Urothelium cell line (cell line): Measurements from ENCODE around the gene GRIN2C.

ENCODE experiments used
- DNase-seq: peaks from one replicate; pipeline ENCODE4 v3.0.0; 2011; ENCODE audit warnings: low spot score, mixed read lengths
- FAIRE-seq: peaks from 2 replicates; lab custom pipeline; 2011; peaks lifted over from hg19 to GRCh38; lab: Jason Lieb, UNC

GRIN2C gene

DNA sequence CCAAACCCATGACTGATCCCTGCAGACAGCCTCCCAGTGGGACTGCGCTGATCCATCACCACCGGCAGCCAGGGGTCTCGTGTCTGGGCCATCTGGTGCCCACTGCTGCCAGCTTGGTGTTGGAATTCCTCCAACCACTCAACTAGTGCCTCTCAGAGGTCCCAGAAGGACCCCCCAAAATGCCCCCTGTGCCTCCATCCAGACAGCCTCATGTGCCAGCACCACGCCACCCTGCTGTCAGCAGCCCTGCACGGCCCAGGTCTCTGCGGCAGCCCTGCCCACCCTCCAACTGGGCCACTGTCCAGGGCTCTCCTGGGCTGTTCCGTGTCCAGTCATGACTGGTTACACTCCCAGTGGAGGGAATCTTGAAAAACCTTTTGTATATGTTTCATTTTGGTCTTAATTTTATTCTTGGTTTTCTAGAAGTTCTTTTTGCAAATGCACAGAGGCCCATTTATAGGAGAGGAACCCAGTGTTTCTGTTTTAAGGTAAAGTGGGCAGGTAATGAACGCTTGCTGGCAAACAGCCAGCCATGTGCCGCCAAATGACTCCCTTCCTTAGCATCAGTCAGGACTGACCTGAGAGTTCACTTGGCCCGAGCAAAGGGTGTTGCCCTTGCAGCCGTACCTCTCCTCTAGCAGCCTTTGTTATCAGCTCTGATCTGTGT, 34.6 kb downstream of the GRIN2C start:
- FAIRE-seq (no peak), DNase-seq (no peak)

DNA sequence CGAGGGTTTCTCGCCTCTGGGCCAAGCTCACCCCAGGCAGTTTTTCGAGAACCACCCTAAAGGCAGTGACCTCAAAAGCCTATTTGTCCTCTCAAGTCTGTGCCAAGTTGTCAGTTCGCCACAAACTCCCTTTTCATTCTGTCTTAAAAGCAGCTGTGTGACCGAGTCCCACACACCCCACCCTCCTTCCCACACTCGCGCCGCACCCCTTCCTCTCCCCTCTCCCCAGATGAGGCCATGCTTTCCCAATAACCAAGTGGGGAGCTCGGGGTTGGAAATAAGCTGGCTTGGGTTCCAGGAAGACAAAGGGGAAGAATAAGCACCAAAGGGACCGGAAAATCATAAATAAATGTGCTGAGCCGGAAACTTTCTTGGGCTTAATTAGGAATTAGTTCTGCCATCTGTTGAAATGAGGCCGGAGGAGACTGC, 36.7 kb downstream of the GRIN2C start:
- FAIRE-seq = no peak
- no peak for DNase-seq

DNA sequence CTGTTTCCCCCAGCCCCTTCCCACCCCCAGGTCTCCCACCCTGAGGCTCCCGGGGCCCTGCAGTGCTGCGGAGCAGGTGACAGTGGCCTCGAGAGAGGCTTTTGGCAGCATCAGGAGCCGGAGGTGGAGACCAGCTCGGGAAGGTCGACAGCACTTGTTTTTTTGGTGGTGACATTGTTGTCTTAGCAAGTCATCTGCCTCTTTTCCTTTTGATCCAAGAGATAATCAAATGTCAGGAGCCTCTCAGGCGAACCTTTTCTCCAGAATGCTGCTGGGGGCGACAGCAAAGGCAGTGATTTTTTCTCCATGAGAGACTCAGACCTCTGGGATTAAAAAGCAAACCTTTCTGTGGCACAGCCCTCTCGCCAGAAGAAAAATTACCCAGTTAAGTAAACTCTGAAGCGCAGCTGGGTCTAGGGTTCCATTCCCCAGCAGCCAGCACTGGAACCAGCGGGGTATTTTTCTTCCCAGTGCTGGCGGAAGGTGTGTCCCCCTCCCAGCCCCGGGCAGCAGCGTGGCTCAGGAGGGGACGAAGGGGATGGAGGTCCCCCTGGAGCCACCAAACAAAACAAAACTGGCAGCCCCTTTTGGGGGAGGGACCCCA, 37.2 kb downstream of the GRIN2C start:
- DNase-seq = no peak
- FAIRE-seq = no peak

DNA sequence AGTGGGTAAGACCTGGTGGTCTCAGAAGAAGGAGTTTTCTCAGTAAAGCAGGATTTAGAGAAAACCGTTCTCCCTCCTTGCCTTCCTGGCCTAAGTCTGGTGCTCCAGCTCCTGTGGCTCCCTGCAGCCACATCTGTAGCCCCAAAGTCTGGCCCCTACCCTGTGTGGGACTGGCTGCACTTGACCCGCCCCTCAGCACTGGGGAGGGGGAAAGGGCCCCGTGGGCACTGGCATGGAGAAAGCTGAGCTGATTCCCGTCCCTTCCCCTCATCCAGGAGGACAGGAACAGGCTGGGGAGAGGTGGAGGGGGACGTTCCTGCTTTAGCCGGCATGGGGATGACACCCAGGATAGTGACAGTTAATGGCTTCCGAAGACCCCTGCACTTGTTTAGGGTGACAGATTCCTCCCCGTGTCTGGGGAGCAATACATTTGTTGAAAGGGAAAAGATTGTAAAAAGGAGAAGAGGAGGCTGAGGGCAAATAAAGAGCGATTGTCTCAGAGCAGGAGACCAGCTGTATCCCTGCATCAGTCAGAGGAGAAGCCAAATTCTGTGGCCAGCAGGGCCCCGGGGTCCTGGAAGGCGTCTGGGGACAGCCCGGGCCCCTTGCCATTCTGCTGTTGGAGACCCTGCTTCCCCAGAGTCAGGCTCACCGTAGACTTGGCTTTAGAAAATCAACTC, 37.9 kb downstream of the GRIN2C start:
- no peak for FAIRE-seq
- DNase-seq = no peak

DNA sequence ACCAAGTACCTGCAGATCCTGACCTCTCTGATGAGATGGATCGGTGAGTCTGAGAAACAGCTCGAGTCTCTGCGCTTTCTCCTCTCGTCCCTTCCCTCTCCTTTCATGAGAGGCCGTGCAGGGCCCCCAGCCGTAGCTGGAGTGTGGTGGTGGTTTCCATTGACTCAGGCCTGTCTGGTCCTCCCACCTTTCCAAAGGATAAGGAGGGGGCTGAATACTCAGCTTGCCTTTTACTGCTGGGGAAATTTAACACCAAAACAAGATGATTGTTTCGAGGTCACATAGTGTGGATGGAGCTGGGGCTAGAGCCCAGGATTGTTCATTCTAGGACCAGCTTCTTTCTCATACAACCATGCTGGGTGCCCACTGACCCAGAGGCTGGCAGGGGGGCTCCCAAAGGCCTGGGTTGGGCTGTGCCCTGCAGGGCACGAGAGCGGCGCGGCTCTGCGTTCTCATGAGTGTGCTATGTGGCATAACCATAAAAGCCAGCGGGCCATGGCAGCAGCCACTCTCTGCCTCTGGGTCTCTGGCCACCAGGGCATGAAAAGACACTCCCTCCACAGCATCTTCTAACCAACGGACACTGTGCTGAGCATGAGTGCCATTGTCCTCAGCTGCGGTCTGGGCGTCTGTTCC, 39.8 kb downstream of the GRIN2C start:
- FAIRE-seq (no peak), DNase-seq (no peak)

DNA sequence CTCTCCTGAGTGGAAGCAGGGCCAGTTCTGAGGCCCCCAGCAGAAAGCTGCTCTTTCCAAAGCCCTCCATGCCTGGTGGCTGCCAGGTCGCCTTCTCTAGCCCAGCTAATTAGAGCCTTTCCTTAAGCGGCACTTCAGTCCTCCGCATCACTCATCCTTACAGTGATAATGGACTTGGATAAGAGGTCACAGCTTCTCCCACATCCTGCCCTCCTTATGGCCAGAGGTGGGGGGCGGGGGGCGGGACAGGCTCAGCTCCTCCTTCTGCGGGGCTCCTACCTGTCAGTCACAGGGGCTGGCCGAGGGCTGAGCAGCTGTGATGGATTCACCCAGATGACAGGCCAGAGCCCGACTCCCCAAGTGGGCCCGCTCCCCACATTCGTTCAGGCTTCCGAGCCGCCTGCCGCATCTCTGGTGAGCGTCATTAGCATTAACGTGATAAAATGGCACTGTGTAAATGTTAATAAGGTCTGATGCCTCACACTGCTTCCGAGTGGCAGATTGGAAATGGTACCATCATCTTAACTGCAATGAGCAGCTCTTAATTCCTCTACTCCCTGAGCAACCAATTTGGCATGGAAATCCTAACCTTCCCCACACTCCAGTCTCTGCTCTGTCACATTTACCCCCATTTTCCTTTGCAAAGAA, 41.3 kb downstream of the GRIN2C start:
- DNase-seq = no peak
- FAIRE-seq = no peak

DNA sequence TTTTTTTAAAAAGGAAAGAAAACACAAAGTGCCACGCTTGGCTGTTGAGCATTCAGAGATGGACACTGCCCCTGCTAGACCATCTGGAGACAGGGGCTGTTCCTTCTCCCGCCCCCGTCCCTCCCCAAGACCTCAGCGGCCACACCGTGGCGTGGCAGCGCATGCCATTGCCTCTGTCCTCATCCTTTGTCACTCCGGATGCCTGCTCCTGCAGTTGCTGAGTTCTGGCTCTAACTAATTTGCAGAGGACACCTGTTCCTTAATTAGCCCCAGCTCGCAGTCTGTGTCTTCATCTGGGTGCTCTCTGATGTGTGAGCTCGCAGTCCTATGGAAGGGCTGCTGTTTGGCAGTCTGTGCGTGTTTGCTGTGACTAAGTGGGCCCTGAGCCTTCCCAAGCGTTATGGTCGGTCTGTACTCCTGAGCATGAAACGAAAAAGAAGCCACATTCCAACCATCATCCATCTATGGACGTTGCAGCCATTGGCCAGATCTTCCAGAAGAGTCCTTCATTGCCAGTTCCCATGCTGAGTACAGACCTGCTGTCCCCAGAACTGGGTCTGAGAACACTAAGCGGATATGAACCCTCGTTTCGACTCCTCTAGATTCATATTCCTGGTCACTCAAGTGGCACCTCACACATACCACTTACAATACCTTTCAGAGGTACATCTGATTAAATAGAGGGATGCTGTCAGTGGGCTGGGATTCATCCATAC, 42.6 kb downstream of the GRIN2C start:
- DNase-seq (no peak), FAIRE-seq (no peak)

DNA sequence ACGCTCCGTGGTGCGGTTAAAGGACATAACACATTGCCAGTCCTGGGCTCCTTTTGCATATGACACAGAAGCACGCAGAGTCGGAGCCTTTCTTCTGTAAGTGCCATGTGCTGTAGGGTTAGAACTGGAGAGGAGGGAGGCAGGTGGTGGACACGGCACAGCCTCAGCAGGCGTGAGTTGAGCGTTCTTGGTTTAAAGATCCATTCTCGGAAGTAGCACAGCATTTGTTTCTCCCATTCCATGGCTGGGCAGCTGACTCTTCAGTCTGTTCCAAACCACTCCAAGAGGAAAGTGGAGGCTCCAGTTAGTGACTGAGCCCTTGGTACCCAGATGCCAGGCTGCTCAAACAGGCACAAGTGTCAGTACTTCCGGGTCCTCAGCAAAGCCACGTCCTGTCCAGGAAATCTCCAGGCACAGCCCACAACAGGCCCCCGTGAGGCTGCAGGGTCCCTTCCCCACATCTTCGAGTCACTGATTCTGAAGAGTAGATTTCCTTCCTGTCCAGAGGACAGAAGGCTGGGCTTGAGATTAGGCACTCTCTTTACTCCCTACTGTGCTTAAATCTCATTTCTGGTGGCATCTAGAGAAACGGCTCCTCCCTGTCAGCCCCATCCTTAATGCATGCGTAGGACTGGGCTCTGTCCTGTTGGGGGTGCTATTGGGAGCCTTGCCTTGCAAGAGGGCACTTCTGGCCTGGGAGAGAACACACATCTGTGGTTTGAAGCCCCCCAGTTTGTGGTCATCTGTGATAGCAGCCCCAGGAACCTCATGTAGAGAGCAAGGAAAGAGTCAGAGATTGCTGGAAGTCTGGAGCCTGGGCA, 43.9 kb downstream of the GRIN2C start:
- FAIRE-seq (no peak), DNase-seq (no peak)

DNA sequence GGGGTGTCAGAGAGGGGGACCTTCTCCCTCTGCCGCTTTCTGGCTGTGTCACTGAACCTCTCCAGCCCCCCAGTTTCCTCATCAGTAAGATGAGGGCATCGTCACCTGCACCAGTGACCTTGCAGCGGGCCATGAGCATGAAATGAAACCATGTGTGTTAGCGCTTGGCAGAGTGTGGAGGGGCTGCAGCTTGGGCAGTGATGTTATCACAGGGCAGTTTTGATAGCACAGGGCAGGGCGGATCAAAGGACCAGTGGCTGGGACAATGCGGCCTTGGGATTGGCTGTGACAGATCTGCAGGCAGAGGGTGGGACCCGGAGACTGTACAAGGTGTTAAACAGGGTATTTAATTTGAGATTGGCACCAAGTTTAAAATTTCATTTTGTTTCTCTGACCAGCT, 44.6 kb downstream of the GRIN2C start:
- no peak for FAIRE-seq
- DNase-seq = no peak

DNA sequence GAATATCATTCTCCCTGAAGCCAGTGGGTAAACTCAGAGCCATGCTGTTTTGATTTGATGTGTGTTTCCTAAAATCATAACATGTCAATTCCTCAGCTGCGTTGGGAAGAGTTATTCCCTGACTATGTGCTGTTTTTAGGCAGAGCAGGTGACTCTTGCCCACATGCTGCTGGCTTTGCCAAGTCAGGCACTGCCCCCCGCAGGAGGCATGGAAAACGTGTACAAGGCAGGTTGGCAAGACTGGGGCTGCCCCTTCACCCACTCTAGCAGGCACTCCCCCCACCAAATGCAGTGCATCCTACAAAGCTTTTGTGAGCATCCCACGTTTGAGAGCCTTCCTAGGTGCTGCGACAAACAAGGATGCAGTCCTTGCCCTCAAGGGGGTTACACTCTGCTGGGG, 45.2 kb downstream of the GRIN2C start:
- DNase-seq = no peak
- no peak for FAIRE-seq

DNA sequence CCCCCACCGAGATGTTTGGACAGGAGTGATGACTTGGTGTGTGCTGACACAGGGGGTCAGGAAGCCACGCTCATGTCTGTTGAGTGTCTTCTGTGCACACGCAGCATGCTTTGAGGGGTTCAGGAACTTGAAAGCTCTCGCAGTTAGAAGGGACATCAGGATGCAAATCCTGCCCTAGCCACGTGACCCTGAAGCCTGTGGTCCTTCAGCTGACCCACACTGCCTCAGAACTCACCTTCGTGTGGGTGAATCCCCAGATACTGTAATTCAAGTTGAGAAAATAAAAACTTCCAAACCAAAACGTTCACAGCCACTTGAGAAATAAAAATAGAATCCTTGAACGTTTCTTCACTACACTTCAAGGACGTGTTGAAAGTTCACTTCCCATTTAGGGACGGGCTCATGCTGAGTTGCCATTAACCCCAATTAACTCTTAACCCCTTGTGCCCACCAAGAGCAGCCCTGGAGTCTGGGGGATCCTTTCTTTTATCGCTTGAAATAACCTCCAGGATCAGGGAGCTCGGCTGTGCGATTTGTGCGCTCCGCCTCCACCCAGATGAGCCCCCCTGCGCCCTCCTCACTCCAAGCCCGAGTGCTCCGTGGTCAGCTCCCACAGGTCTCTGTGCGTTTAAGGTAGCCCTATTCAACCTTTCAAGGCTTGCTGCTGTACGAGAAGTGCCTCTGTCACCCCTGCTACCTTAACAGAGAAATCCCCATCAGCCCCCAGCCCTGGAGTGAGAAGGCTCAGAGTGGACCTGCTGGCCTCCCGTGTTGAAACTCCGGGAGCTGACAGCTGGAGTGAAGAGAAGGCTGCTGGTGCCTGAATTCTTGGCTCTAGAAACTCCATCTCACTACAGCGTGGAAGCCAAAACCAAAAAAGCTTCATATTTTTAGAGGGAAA, 47.3 kb downstream of the GRIN2C start:
- FAIRE-seq (no peak), DNase-seq (no peak)

DNA sequence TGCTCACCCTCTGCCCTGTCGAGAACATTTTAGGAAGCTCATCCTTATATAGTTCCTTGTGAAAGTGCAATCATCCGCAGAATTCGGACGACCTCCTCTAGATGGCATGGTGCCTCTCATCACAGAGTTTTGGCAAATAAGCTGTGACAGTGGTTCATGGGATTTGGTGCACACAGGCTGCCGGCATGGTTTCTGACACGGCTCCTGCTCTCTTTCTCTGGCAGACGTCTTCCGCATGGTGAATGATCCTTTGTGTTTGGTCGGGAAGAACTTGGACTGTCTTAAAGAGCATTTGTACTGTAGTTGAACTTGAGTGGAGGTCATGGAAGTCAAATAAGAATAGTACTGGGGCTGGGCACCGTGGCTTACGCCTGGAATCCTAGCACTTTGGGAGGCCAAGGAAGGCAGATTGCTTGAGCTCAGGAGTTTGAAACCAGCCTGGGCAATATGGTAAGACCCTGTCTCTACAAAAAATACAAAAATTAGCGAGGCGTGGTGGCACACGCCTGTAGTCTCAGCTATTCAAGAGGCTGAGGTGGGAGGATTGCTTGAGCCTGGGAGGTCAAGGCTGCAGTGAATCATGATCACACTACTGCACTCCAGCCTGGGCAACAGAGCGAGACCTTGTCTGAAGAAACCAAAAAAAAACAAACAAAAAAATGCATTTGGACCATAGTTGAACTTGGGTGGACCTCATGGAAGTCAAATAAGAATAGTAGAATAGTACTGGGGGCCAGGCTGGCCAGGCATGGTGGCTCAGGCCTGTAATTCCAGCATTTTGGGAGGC, 48.8 kb downstream of the GRIN2C start:
- DNase-seq = no peak

DNA sequence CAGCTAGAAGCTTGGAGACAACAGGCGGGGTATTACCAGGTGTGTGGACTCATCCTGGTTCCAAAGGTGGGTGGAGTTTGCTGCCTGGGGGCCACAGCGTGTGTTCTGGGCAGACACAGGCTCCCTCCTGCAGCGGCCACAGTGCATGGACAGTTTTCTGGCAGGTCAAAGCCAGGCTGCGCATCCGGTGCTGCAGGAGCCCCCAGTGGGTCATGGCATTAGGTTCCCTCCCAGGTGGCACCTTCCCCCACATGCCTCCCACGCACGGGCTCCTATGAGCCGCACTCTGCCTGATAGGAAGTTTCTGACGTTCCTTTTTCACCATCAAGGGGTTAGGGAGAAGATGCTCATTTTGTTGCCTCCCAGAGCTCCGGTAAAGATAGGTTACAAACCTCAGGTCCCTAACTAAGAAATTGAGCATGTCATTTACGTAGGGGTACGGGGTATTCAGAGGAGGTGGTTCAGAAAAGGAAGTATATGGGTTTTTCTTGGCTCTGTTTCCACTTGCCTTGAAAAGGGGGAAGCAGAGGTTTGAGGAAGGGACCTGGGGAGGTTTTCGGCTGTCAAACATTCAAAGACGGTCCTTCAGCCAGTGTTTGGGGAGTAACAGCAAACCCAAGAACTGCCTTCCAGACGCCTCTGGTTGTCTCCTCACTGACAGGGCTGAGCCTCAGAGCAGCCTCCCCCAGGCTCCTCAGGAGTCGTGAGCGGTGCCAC, 50.8 kb downstream of the GRIN2C start:
- DNase-seq (no peak), FAIRE-seq (peak; percentile 17)

More for the DNA sequence above, 48.8 kb downstream of the GRIN2C start:
- FAIRE-seq = peak; percentile 69

DNA sequence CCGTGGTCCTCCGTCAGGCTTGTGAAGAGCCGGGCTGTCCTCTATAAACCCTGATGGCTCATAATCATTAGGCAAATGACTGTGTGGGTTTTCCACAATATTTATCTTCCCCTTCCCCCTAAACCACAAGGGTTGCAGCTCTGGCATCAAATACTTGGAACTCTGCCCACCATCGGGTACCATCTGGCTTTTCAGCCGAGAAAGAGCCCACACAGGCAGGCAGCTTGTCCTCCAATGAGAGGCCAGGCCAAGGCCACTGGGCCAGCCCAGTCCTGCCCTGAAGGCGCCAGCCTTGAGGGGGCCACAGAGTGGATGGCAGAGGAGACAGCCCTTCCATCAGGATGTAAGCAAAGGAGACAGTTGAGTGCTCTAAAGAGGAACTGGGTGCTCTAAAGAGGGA, 51.8 kb downstream of the GRIN2C start:
- DNase-seq (no peak), FAIRE-seq (no peak)

DNA sequence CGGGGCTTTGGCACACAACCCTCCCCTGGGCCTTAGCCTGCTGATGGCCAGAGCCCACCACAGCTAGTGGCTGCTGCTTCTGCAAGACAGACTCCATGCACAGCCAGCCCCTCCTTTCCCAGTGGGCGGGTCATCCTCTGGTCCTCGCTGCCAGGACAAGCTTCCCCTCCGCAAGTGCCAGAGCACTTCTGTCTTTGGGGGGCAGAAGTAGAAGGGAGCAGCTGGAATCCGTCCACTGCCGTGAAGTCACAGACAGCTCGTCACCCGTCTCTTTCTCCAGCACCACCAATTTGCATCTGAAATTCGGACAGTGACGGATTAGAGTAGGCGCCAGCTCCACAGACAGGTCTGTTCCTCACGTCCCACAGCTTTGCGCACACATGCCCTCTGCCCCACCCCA, 52.2 kb downstream of the GRIN2C start:
- DNase-seq (no peak), FAIRE-seq (no peak)

DNA sequence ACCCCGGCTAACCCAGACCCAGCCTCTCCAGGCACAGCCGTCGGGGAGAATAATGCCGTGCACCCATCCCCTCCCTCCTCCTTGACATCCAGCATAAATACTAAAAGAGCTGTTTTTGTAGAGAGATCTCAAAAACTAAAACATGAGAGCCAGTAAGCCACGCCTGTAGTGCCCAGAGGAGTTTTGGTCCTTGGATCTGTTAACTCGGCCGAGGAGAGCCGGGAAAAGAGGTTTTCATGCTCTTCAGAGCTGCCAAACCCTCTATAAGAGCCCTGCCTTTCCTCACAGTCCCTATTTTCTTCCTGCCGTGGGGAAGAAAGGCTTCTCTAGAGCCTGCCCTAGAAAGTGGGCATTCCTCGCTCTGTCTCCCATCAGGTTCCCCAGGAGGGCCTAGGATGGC, 53.4 kb downstream of the GRIN2C start:
- DNase-seq (no peak), FAIRE-seq (no peak)

DNA sequence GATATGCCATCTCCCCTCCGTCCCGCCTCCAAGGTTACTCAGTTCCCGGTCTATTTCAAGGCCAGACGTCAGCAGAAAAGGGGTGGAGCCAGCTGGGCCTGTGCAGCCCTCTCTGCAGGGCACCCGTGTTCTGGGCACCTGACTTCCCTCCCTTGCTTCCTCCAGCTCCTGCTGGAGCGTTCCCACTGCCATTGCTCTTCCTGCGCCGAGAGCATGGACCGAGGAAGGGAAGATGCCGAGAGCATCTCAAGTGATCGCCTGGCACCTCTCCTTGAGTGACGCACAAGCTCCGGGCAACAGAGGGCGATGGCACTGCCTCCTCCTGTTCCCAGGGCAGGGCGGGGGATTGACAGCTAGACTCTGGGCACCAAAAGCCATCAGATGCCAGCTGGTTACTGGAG, 54.1 kb downstream of the GRIN2C start:
- no peak for DNase-seq

More for the DNA sequence above, 54.1 kb downstream of the GRIN2C start:
- FAIRE-seq = no peak
